Globus pallidus (tissue), 1 donor: Measurements from ENCODE around the gene GNA12.
"Not testable (repeated sequence)": the region's sequence is repeated elsewhere in the genome, so short reads cannot be mapped to it uniquely, and the experiment has no call there.

Experiments
- DNase-seq: peaks from one replicate; pipeline ENCODE4 v3.0.0-alpha.2; 2015; ENCODE audit warnings: low spot score

Gene GNA12

GRCh38 chr7:2864999-2865670 is 21.0 kb upstream of the GNA12 start:
- peak; percentile 54 for DNase-seq

DNA sequence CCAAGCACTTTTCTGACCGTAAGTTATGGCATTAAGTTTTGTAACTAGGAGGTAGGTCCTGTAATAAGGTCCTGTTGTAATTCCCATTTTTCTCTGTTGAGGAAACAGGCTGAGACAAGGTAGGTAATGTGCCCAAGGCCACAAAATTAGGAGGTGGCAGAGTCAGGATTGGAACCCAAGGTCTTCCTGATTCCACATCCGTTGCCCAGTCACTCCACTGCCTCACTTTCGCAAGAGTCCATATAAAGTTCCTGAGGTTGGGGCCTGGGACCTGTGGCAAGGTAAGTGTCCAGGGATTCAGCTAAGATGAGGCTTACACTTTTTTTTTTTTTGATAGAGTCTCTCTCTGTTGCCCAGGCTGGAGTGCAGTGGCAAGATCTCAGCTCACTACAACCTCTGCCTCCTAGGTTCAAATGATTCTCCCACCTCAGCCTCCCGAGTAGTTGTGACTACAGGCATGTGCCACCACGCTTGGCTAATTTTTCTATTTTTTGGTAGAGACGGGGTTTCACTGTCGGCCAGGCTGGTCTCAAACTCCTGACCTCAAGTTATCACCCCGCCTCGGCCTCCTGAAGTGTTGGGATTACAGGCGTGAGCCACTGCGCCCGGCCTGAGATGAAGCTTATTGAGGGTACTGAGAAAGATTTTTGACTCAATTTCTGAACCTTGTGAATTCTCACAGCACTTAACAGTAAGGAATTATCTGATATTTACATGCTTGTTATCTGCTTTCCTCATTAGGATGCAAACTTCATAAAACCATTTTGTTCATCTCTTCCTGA is 20.3 kb upstream of the GNA12 start:
- no peak for DNase-seq

DNA sequence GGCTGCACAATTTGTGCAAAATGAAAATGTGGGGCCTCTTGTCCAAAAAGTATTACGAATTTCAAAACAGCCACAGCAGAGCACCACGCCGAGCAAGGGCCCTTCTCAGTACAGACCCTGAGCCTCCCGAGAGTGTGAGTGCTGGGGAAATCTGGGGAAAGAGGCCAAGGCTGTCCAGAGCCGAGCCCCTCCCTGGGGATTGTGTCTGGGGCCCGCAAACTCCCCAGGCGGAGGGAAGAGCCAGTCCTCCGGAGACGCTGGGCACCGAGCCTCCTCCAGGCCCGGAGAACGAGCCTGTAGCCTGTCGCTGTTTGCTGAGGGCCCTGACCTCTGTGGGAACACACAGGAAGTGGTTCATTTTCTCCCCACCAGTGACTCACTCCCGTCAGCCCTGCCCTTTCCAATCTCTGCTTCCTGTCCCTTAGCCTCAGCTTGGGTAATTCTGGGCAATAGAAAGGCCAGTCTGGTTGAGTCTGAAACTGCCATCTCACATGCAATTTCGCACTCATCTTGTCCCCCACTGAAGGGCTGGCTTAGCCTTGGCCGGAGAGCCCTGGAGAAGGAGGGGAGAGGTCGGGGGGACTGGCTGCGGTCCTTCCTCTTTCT is 19.5 kb upstream of the GNA12 start:
- peak; percentile 48 for DNase-seq

- DNase-seq = no peak
These were observed 18.8 kb upstream of the GNA12 start for GRCh38 chr7:2862831-2863361.

- no peak for DNase-seq
These were observed 17.4 kb upstream of the GNA12 start for GRCh38 chr7:2861509-2861908.

DNA sequence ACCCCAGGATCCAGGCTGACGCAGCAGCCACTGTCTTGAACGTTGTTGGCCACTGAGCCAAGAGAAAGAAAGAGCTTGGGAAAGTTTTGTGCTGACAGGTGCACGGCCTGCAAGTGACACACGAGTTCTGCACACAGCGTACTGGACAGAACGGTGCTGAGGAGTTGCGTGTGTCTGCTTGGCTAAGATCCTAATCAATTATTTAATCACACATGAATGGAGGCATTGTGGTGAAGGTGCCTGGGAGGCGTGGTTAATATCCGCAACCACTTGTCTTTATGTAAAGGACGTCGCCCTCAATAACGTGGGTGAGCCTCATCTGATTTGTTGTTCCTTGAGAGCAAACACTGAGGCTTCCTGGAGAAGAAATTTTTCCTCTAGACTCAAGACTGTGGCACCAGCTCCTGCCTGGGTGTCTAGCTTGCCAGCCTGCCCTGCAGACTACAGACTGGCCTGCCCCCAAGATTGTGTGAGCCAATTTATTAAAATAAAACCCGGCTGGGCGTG is 16.6 kb upstream of the GNA12 start:
- no peak for DNase-seq

DNA sequence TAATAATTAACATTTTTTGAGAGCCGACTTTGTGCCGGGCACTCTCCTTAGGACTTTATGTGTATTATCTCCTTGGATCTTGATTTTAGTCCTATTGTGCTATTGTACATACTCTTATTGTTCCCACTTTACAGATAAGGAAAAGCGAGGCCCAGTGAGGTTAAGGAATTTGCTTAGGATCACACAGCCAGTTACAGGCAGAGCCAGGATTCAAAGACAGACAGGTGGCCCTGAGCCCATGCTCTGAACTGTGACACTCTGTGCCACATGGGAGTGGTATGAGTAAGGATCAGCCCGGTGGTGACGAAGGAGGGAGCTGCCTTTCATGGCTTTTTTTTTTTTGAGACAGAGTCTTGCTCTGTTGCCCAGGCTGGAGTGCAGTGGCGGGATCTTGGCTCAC is 15.8 kb upstream of the GNA12 start:
- no peak for DNase-seq

DNA sequence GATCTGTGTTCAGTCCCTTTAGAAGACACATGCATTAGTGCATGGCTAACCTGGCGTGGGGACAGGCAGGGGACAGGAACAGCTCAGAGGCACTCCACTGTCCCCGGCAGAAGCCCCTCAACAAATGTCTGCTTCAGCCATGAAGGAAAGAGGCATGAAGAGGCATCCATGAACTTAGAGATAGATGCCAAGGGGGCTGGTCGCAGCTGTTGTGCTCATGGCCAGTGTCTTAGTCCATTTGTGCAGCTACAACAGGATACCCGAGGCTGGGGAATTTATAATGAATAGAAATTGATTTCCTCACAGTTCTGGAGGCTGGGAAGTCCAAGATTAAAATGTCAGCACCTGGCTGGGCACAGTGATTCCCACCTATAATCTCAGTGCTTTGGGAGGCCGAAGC is 14.5 kb upstream of the GNA12 start:
- no peak for DNase-seq

- DNase-seq = no peak
These were observed 12.5 kb upstream of the GNA12 start for GRCh38 chr7:2856388-2857169.

GRCh38 chr7:2855386-2855785 is 11.3 kb upstream of the GNA12 start:
- DNase-seq = no peak

DNA sequence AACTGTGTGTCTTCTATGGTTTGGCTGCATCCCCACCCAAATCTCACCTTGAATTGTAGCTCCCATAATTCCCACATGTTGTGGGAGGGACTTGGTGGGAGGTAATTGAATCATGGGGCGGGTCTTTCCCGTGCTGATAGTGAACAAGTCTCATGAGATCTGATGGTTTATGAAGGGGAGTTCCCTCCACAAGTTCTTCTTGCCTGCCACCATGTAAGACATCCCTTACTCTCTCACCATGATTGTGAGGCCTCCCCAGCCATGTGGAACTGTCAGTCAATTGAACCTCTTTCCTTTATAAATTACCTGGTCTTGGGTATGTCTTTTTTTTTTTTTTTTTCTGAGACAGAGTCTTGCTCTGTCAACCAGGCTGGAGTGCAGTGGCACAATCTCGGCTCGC is 9.4 kb upstream of the GNA12 start:
- not testable (repeated sequence) for DNase-seq

DNA sequence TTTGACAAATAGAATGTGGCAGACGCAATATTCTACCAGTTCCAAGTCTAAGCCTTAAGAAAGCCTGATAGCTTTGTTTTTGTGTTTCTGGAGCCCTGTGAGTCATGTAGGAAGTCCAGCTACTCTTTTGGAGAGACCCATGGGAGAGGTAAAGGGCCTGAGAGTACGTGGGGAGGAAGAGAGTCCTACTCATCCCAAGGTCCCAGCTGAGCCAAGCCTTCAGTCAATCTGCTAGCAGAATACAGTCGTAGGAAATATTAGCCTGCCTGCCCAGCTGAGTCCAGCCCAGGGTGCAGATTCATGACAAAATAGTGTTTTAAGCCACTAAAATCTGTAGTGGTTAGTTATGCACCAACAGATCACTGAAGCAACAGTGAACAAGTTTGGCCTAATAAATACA is 9.0 kb upstream of the GNA12 start:
- no peak for DNase-seq

DNA sequence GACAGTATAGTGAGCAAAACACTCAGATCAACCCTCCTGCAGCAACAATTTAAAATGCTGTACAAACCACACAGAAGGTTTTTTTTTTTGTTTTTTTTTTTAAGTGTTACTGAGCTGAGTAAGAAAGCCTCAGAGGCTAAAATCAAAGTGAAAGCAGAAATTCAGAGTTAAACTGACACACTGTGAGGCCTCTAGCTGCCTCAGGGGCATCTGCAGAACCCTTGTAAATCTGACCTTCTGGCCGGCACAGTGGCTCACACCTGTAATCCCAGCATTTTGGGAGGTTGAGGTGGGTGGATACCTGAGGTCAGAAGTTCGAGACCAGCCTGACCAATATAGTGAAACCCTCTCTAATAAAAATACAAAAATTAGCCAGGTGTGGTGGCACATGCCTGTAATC is 7.4 kb upstream of the GNA12 start:
- no peak for DNase-seq

DNA sequence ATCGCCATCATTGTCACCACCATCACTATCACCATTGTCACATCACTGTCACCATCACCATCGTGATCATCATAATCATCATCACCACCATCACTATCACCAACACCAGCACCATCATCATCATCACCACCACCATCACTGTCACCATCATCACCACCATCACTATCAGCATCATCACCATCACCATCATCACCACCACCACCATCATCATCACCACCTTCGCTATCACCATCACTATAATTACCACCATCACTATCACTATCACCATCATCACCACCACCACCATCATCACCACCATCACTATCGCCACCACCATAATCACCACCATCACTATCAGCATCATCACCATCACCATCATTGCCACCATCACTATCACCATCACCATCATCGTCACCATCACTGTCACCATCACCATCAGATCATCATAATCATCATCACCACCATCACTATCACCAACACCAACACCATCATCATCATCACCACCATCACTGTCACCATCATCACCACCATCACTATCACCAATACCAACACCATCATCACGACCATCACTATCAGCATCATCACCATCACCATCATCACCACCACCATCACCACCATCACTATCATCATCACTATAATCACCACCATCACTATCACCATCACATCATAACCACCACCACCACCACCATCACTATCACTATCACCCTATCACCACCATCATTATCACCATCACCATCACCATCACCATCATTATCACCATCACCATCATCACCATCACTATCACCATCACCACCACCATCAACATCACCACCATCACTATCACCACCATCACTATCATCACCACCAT is 6.0 kb upstream of the GNA12 start:
- DNase-seq = no peak

- DNase-seq = no peak
These were observed 1.0 kb upstream of the GNA12 start for GRCh38 chr7:2845034-2845592.

DNA sequence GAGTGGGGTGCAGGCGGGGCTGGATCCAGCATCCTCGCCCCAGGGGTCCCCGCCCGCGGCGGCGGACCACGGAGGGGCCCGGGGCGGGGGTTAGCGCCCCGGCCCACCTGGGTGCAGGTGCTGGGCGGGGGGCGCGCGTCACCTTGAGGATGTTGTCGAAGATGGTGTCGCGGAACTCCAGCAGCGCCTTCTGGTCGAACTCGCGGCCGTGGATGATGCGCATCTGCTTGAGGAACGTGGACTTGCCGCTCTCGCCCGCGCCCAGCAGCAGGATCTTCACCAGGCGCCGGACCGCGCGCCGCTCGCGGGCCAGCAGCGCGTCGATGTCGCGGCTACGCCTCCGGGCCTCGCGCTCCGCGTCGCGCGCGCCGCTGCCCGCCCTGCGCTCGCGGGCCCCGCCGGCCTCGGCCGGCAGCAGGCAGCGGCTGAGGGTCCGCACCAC is 376 bp downstream of the GNA12 start:
- DNase-seq = no peak

DNA sequence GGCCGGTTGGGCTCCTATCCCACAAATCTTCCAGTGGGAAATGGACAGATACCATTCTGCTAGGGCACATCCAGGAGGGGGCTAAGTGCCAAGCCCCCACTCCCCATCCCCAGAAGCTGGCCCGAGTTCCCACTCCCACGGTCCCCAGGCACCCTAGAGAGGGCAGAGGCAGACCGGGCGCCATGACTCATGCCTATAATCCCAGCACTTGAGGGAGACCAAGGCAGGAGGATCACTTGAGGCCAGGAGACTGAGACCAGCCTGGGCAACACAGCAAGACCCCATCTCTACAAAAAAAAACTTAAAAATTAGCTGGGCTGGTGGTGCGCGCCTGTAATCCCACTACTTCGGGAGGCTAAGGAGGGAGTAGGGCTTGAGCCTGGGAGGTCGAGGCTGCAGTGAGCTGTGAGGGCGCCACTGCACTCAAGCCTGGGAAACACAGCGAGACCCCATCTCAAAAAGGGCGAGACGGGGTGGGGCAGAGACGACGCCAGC is 870 bp downstream of the GNA12 start:
- DNase-seq = no peak

- DNase-seq = no peak
These were observed 2.2 kb downstream of the GNA12 start for GRCh38 chr7:2841907-2842306.

GRCh38 chr7:2840458-2840857 is 3.6 kb downstream of the GNA12 start:
- no peak for DNase-seq

DNA sequence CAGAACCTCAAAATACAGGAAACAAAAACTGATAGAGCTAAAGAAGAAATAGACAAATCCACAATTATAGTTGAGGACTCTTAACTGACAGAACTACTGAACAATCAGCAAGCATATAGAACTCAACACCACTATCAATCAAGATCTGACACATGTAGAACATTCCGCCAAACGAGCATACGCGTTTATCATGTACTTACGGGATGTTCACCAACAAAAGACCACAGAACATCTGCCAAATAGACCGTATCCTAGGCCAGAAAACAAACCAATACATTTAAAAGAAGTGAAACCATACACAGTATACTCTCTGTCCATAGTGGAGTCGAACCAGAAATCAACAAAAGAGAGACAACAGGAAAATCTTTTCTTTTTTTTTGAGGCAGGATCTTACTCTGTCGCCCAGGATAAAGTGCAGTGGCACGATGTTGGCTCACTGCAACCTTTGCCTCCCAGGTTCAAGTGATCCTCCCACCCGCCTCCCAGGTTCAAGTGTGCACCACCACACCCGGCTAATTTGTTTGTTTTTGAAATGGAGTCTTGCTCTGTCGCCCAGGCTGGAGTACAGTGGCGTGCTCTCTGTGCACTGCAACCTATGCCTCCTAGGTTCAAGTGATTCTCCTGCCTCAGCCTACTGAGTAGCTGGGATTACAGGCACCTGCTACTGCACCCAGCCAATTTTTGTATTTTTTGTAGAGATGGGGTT is 5.1 kb downstream of the GNA12 start:
- DNase-seq = no peak
